Measurements from ENCODE around the gene SERPIND1.

The SERPIND1 gene

DNA sequence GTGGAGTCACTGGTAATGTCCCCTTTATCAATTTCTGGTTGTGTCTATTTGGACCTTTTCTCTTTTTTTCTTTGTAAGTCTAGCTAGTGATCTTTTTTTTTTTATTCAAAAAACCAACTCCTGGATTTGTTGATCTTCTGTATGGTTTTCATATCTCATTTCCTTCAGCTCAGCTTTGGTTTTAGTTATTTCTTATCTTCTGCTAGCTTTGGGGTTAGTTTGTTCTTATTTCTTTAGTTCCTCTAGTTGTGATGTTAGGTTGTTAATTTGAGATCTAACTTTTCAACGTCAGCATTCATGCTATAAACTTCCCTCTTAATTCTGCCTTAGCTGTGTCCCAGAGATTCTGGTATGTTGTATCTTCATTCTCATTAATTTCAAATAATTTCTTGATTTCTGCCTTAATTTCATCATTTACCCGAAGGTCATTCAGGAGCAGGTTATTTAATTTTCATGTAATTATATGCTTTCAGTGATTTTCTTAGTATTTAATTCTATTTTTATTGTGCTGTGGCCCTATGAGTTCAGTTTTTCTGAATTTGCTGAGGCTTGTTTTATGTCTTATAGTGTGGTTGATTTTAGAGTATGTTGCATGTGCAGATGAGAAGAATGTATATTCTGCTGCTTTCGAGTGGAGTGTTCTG, 55.7 kb downstream of the SERPIND1 start:
- no peaks in the 10 kb centered on the region for H3F3A ChIP-seq (ENCODE audit: insufficient read depth, low read length)
- H3K36me3 ChIP-seq (replicated peaks; ENCODE audit: insufficient read depth, low read length) = no peaks in the 10 kb centered on the region
- no peaks in the 10 kb centered on the region for H3K9me2 ChIP-seq (replicated peaks; ENCODE audit: insufficient read depth, low read length)
- no peak overlapping the region for H2AFZ ChIP-seq (ENCODE audit: low read length)
- H3K27me3 ChIP-seq (replicated peaks; ENCODE audit: insufficient read depth, low read length) = no peaks in the 10 kb centered on the region
- H3K4me1 ChIP-seq (ENCODE audit: low read length) = no peaks in the 10 kb centered on the region
- no peak overlapping the region for H3K9ac ChIP-seq (ENCODE audit: low read length)
- no peak overlapping the region for H3K4me2 ChIP-seq (ENCODE audit: low read depth, low read length)
- no peaks in the 10 kb centered on the region for H3K9me3 ChIP-seq (replicated peaks; ENCODE audit: insufficient read depth, low read length)
- TF ChIP-seq CTCF (IDR thresholded peaks at IDR 0.05; ENCODE audit: low read length) (no peak), EZH2 (optimal IDR thresholded peaks at IDR 0.05; ENCODE audit: low read depth, low read length) (no peak), EZH2phosphoT487 (IDR thresholded peaks at IDR 0.05; ENCODE audit: low read length) (no peak)
- no peaks in the 10 kb centered on the region for H4K20me1 ChIP-seq (ENCODE audit: insufficient read depth, low read length)
- no peak overlapping the region for H3K27ac ChIP-seq (ENCODE audit: low read length)
- no peak for DNase-seq
- H3K79me2 ChIP-seq (ENCODE audit: low read length) = 0 out of 2 replicates have a peak, but pooled peaks cover 3% of the 10 kb centered on the region
- H3K4me3 ChIP-seq (ENCODE audit: low read length) = no peak overlapping the region

DNA sequence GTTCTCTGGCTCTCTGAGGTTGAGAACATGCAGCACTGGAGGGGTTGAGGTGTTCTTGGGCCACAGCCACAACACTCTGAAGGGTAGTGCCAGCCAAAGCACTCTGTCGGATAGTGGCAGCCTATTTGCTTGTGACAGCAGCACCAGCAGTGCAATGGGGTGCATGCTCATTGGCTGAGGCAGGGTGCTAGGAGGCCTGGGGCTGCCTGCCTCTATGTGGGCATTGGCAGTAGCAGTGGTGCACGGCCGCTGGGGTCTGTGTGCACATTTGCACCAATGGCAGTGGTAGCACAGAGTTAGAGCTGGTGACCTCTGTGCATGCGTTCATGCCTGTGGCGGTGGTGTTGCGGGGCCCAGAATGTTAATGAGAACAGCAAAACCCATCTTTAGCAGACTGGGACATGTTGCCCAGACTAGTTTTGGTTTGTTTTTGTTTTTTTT, 59.3 kb downstream of the SERPIND1 start:
- Histone ChIP-seq H4K20me1 (ENCODE audit: insufficient read depth, low read length) (no peaks in the 10 kb centered on the region), H3K79me2 (ENCODE audit: low read length) (peaks cover 29% of the 10 kb centered on the region), H3K9me3 (replicated peaks; ENCODE audit: insufficient read depth, low read length) (no peaks in the 10 kb centered on the region), H3K4me1 (ENCODE audit: low read length) (peaks cover 8% of the 10 kb centered on the region), H3F3A (ENCODE audit: insufficient read depth, low read length) (peaks cover 4% of the 10 kb centered on the region; the same call in 1 of the 2 replicates), H3K36me3 (replicated peaks; ENCODE audit: insufficient read depth, low read length) (no peaks in the 10 kb centered on the region), H3K27ac (ENCODE audit: low read length) (no peak overlapping the region), H3K27me3 (replicated peaks; ENCODE audit: insufficient read depth, low read length) (no peaks in the 10 kb centered on the region), H2AFZ (ENCODE audit: low read length) (no peak overlapping the region), H3K4me2 (ENCODE audit: low read depth, low read length) (no peak overlapping the region), H3K4me3 (ENCODE audit: low read length) (no peak overlapping the region), H3K9me2 (replicated peaks; ENCODE audit: insufficient read depth, low read length) (no peaks in the 10 kb centered on the region), H3K9ac (ENCODE audit: low read length) (no peak overlapping the region)
- DNase-seq = no peak
- TF ChIP-seq CTCF (IDR thresholded peaks at IDR 0.05; ENCODE audit: low read length) (no peak), EZH2 (optimal IDR thresholded peaks at IDR 0.05; ENCODE audit: low read depth, low read length) (no peak), EZH2phosphoT487 (IDR thresholded peaks at IDR 0.05; ENCODE audit: low read length) (no peak)

DNA sequence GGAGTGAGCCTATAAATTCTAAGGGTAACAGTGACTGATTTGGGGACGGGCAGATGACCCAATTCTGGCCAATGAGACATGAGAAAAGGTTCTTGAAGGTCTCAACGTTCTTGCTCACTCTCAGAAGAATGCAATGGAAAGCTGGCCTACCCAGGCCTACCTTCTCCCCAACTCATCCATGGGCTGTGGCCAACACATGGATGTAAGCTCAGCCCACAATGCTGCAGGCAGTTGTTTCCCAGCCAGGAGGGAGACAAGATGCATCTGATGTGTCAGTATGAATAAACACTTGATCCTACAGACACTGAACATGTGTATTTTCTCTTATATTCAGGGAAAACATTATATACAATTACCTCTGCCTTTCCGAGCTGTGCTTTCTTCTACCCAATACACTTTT, 60.3 kb downstream of the SERPIND1 start:
- H3K36me3 ChIP-seq (replicated peaks; ENCODE audit: insufficient read depth, low read length) = no peaks in the 10 kb centered on the region
- no peak overlapping the region for H3K4me3 ChIP-seq (ENCODE audit: low read length)
- H3F3A ChIP-seq (ENCODE audit: insufficient read depth, low read length) = peaks cover 4% of the 10 kb centered on the region; the same call in 1 of the 2 replicates
- no peak for DNase-seq
- H4K20me1 ChIP-seq (ENCODE audit: insufficient read depth, low read length) = no peaks in the 10 kb centered on the region
- no peak overlapping the region for H3K4me2 ChIP-seq (ENCODE audit: low read depth, low read length)
- H3K27me3 ChIP-seq (replicated peaks; ENCODE audit: insufficient read depth, low read length) = no peaks in the 10 kb centered on the region
- H3K9me3 ChIP-seq (replicated peaks; ENCODE audit: insufficient read depth, low read length) = no peaks in the 10 kb centered on the region
- no peak overlapping the region for H2AFZ ChIP-seq (ENCODE audit: low read length)
- H3K4me1 ChIP-seq (ENCODE audit: low read length) = peaks cover 8% of the 10 kb centered on the region
- peaks cover 38% of the 10 kb centered on the region for H3K79me2 ChIP-seq (ENCODE audit: low read length)
- H3K27ac ChIP-seq (ENCODE audit: low read length) = no peak overlapping the region
- no peaks in the 10 kb centered on the region for H3K9me2 ChIP-seq (replicated peaks; ENCODE audit: insufficient read depth, low read length)
- no peak overlapping the region for H3K9ac ChIP-seq (ENCODE audit: low read length)
- TF ChIP-seq EZH2phosphoT487 (IDR thresholded peaks at IDR 0.05; ENCODE audit: low read length) = no peak
- TF ChIP-seq CTCF (IDR thresholded peaks at IDR 0.05; ENCODE audit: low read length) = no peak
- TF ChIP-seq EZH2 (optimal IDR thresholded peaks at IDR 0.05; ENCODE audit: low read depth, low read length) = no peak
